Measurements from ENCODE around the gene PLET1.

- TF ChIP-seq CTCF (IDR thresholded peaks at IDR 0.05), result no peak
- no peak for TF ChIP-seq POLR2A (IDR thresholded peaks at IDR 0.05)
These were observed 44.3 kb upstream of the PLET1 start for GRCh38 chr11:112304914-112305313.
